ENCODE measurements around the gene ODF2.
A peak's percentile ranks its signal among the peaks of the same experiment; 100 is the strongest.
"Not testable (repeated sequence)": the region's sequence is repeated elsewhere in the genome, so short reads cannot be mapped to it uniquely, and the experiment has no call there.

ODF2 gene

DNA sequence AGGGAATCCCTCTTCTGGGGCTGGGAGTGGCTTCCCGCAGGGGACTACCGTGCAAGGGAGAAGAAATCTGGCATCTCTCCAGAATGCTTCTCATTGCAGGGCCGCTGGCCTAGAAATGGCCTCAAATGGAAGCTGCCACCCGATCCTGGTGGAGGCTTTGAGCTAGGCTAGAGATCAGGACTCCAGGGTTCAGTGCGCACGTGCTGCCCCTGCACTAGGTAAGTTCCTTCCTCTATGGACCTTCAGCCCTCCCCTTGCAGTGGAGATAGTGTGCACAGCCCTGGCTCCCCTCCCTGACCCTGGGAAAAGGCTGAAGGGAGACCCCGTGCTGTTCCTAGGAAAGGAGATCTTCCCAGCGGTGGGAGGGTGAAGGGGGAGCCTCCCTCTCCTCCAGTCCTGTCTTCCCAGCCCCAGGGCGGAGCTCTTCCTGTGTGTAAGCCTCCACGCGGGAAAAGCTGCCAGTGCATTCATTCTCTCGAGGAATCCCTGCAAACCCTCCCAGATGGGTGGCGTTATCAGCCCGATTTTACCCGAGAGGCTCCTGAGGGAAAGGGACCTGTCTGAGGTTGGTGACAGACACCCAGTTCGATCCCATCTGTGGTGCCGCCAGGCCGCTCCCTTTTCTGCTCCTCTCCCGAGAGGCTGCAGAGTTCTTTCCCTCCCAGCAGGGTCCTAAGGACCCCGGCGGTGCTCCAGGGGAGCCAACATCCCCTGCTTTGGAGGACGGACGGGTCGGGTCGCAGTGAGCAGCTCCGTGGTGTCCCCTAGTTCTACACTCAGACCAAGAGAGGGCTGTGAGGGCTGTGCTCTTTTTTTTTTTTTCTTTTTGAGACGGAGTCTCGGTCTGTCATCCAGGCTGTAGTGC lies 36.5 kb upstream of the ODF2 start:
- peaks cover 32 to 47% of the 10 kb centered on the region in 2 donors for H3K27me3 Mint-ChIP-seq
- H3K9me3 Mint-ChIP-seq: no peaks in the 10 kb centered on the region
- H3K36me3 Mint-ChIP-seq (ENCODE audit: insufficient read depth): peaks cover 4% of the 10 kb centered on the region
- ATAC-seq (replicated peaks): no peak
- H3K27ac Mint-ChIP-seq: peak overlapping the region; percentile 19 to 70
- H3K4me3 Mint-ChIP-seq: peak overlapping the region; percentile 83
- no peak for DNase-seq
- H3K4me1 Mint-ChIP-seq (ENCODE audit: low read depth in 2 of 2): peaks cover 7 to 14% of the 10 kb centered on the region in 2 donors

- peaks cover 7 to 14% of the 10 kb centered on the region in 2 donors for H3K4me1 Mint-ChIP-seq (ENCODE audit: low read depth in 2 of 2)
- peak overlapping the region; percentile 19 to 70 for H3K27ac Mint-ChIP-seq
- ATAC-seq (replicated peaks): peak; percentile 87
- peak; percentile 63 to 70 (median 67) for DNase-seq
- no peaks in the 10 kb centered on the region for H3K9me3 Mint-ChIP-seq
- H3K36me3 Mint-ChIP-seq (ENCODE audit: insufficient read depth): peaks cover 4% of the 10 kb centered on the region
- H3K4me3 Mint-ChIP-seq: peak overlapping the region; percentile 83
- peaks cover 24 to 38% of the 10 kb centered on the region in 2 donors for H3K27me3 Mint-ChIP-seq
These were observed 35.7 kb upstream of the ODF2 start for GRCh38 chr9:128420060-128420650.

GRCh38 chr9:128420651-128421481 lies 34.9 kb upstream of the ODF2 start, which contains the start of gene CERCAM:
Gene CERCAM, plus strand, starts transcription at chr9:128420857. Its CDS starts 21 bp downstream, at chr9:128420878.
- Mint-ChIP-seq H3K27me3 (peaks cover 17 to 31% of the 10 kb centered on the region in 2 donors), H3K36me3 (ENCODE audit: insufficient read depth) (peaks cover 4% of the 10 kb centered on the region), H3K4me3 (peak within 1 kb of the TSS; percentile 83), H3K4me1 (ENCODE audit: low read depth in 2 of 2) (peaks cover 7 to 14% of the 10 kb centered on the region in 2 donors), H3K9me3 (no peaks in the 10 kb centered on the region), H3K27ac (peak within 1 kb of the TSS; percentile 19 to 70)
- DNase-seq (peak; percentile 25 to 44 (median 27)), ATAC-seq (replicated peaks) (peak; percentile 74)

- peaks cover 10 to 24% of the 10 kb centered on the region in 2 donors for H3K27me3 Mint-ChIP-seq
- ATAC-seq (replicated peaks) (no peak), DNase-seq (no peak)
- peaks cover 7 to 13% of the 10 kb centered on the region in 2 donors for H3K4me1 Mint-ChIP-seq (ENCODE audit: low read depth in 2 of 2)
- peaks cover 4% of the 10 kb centered on the region for H3K36me3 Mint-ChIP-seq (ENCODE audit: insufficient read depth)
- H3K9me3 Mint-ChIP-seq: no peaks in the 10 kb centered on the region
- H3K4me3 Mint-ChIP-seq: peak overlapping the region; percentile 72 to 76
- H3K27ac Mint-ChIP-seq: peak overlapping the region in 1 of 2 donors; percentile 17
These were observed 34.3 kb upstream of the ODF2 start for GRCh38 chr9:128421482-128421996.

DNA sequence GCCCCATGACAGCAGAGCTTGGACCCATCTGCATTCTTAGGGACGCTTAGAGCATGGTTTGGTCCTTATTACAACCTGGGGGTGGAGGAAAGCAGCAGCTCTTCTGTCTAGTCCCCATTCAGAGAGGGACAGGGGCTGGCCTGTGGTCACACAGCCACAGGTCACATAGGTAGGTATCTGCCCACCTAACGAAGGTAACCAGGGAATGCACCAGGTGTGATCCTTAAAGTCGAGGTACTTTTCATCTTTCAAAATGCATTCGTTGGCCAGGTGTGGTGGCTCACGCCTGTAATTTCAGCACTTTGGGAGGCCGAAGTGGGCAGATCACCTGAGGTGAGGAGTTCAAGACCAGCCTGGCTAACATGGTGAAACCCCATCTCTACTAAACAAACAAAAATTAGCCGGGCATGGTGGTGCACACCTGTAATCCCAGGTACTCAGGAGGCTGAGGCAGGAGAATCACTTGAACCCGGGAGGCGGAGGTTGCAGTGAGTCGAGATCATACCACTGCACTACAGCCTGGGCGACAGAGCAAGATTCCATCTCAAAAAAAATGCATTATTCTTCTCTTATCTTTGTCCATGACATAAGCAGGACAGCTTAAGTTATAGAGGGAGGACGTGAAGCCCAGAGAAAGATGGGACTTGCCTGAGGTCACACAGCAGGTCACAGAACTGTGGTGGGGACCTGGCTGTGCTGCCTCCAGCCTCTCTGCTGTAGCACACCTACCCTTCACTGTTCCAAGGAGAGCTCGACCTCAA lies 33.6 kb upstream of the ODF2 start:
- Mint-ChIP-seq H3K27me3 (peaks cover 6 to 18% of the 10 kb centered on the region in 2 donors), H3K4me1 (ENCODE audit: low read depth in 2 of 2) (peaks cover 7 to 11% of the 10 kb centered on the region in 2 donors), H3K4me3 (peak overlapping the region; percentile 47 to 76)
- ATAC-seq (replicated peaks); H3K9me3 Mint-ChIP-seq; DNase-seq; H3K27ac Mint-ChIP-seq; H3K36me3 Mint-ChIP-seq (ENCODE audit: insufficient read depth): not testable (repeated sequence)

- no peak overlapping the region for H3K27ac Mint-ChIP-seq
- no peak for ATAC-seq (replicated peaks)
- no peaks in the 10 kb centered on the region for H3K9me3 Mint-ChIP-seq
- H3K4me1 Mint-ChIP-seq (ENCODE audit: low read depth in 2 of 2): peaks cover 7 to 11% of the 10 kb centered on the region in 2 donors
- H3K36me3 Mint-ChIP-seq (ENCODE audit: insufficient read depth): peaks cover 4% of the 10 kb centered on the region
- DNase-seq: no peak
- peak overlapping the region; percentile 47 to 76 for H3K4me3 Mint-ChIP-seq
- peaks cover 6 to 13% of the 10 kb centered on the region in 2 donors for H3K27me3 Mint-ChIP-seq
These were observed 33.0 kb upstream of the ODF2 start for GRCh38 chr9:128422783-128423150.

- not testable (repeated sequence) for ATAC-seq (replicated peaks); DNase-seq; H3K4me3 Mint-ChIP-seq
These were observed 32.5 kb upstream of the ODF2 start for GRCh38 chr9:128423356-128423755.

GRCh38 chr9:128424268-128424780 lies 31.5 kb upstream of the ODF2 start:
- Mint-ChIP-seq H3K4me3 (no peak overlapping the region), H3K27ac (no peak overlapping the region), H3K36me3 (ENCODE audit: insufficient read depth) (peaks cover 4% of the 10 kb centered on the region), H3K27me3 (peaks cover 0 to 7% of the 10 kb centered on the region in 2 donors), H3K9me3 (no peaks in the 10 kb centered on the region), H3K4me1 (ENCODE audit: low read depth in 2 of 2) (peaks cover 6 to 9% of the 10 kb centered on the region in 2 donors)
- DNase-seq (no peak), ATAC-seq (replicated peaks) (no peak)

More at GRCh38 chr9:128423356-128423755, 32.5 kb upstream of the ODF2 start:
- Mint-ChIP-seq H3K4me1 (ENCODE audit: low read depth in 2 of 2) (peaks cover 7 to 11% of the 10 kb centered on the region in 2 donors), H3K27me3 (peaks cover 6 to 13% of the 10 kb centered on the region in 2 donors)
- not testable (repeated sequence) for H3K27ac Mint-ChIP-seq; H3K9me3 Mint-ChIP-seq; H3K36me3 Mint-ChIP-seq (ENCODE audit: insufficient read depth)

GRCh38 chr9:128428644-128429512 lies 26.9 kb upstream of the ODF2 start:
- DNase-seq (no peak), ATAC-seq (replicated peaks) (no peak)
- no peak overlapping the region for H3K27ac Mint-ChIP-seq
- no peaks in the 10 kb centered on the region for H3K36me3 Mint-ChIP-seq (ENCODE audit: insufficient read depth)
- H3K4me1 Mint-ChIP-seq (ENCODE audit: low read depth in 2 of 2): no peaks in the 10 kb centered on the region
- no peaks in the 10 kb centered on the region for H3K27me3 Mint-ChIP-seq
- H3K9me3 Mint-ChIP-seq: no peaks in the 10 kb centered on the region
- H3K4me3 Mint-ChIP-seq: no peak overlapping the region

DNA sequence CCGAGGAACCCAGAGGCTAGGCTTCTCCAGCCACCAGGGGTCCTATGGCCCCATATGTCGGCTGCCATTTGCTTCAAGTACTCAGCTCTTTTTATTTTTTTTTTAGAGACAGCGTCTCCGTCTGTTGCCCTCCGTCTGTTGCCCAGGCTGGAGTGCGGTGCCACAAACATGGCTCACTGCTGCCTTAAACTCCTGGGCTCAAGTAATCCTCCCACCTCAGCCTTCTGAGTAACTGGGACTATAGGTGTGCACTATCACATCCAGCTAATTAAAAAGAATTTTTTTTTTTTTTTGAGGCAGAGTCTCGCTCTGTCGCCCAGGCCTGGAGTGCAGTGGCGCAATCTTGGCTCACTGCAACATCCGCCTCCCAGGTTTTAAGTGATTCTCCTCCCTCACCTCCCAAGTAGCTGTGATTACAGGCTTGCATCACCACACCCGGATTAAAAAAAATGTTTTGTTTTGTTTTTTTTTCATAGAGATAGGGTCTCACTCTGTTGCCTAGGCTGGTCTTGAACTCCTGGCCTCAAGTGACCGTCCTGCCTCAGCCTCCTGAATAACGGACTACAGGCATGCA lies 26.2 kb upstream of the ODF2 start:
- H3K27ac Mint-ChIP-seq: no peak overlapping the region
- no peaks in the 10 kb centered on the region for H3K27me3 Mint-ChIP-seq
- H3K9me3 Mint-ChIP-seq: no peaks in the 10 kb centered on the region
- H3K4me3 Mint-ChIP-seq: no peak overlapping the region
- ATAC-seq (replicated peaks) (no peak), DNase-seq (no peak)
- no peaks in the 10 kb centered on the region for H3K36me3 Mint-ChIP-seq (ENCODE audit: insufficient read depth)
- H3K4me1 Mint-ChIP-seq (ENCODE audit: low read depth in 2 of 2): no peaks in the 10 kb centered on the region

- H3K4me3 Mint-ChIP-seq: no peak overlapping the region
- H3K27ac Mint-ChIP-seq: no peak overlapping the region
- DNase-seq (no peak), ATAC-seq (replicated peaks) (no peak)
- H3K4me1 Mint-ChIP-seq (ENCODE audit: low read depth in 2 of 2): no peaks in the 10 kb centered on the region
- H3K27me3 Mint-ChIP-seq: no peaks in the 10 kb centered on the region
- no peaks in the 10 kb centered on the region for H3K9me3 Mint-ChIP-seq
- no peaks in the 10 kb centered on the region for H3K36me3 Mint-ChIP-seq (ENCODE audit: insufficient read depth)
These were observed 24.6 kb upstream of the ODF2 start for GRCh38 chr9:128431207-128431606.

Measured in effector memory CD8-positive, alpha-beta T cell (primary cell).